Mesenchymal stem cell (in vitro differentiated cells and primary cell): Measurements from ENCODE around the gene ZNF358.

Source experiments
- DNase-seq: peaks from one replicate; pipeline ENCODE4 v3.0.0-alpha.2; 2013
- H2AFZ ChIP-seq: one replicate; pipeline ENCODE4 v1.6.1; 2013; ENCODE audit warnings: low read depth, mild to moderate bottlenecking, control low read depth, inconsistent platforms, low read length, moderate library complexity
- H2AK5ac ChIP-seq: 2 replicates; pipeline ENCODE4 v1.6.1; 2013; ENCODE audit warnings: low read length, moderate library complexity, mild to moderate bottlenecking, inconsistent platforms; ENCODE audit not compliant: severe bottlenecking
- H2BK120ac ChIP-seq: one replicate; pipeline ENCODE4 v1.6.1; 2013; ENCODE audit warnings: low read depth, mild to moderate bottlenecking, inconsistent platforms, low read length, moderate library complexity
- H2BK12ac ChIP-seq, 2 experiments: one replicate each; pipeline ENCODE4 v1.6.1; 2013; ENCODE audit warnings: inconsistent platforms in 2 of 2, low read length in 2 of 2, mild to moderate bottlenecking in 2 of 2, moderate library complexity in 2 of 2, control low read depth in 1 of 2
- H2BK15ac ChIP-seq: one replicate; pipeline ENCODE4 v1.6.1; 2013; ENCODE audit warnings: mild to moderate bottlenecking, low read depth, inconsistent platforms; ENCODE audit not compliant: poor library complexity, severe bottlenecking
- H2BK5ac ChIP-seq: 2 replicates; pipeline ENCODE4 v1.6.1; 2013; ENCODE audit warnings: low read depth, mild to moderate bottlenecking, low read length, control low read depth, inconsistent platforms; ENCODE audit not compliant: poor library complexity, severe bottlenecking
- H3K14ac ChIP-seq, 2 experiments: one replicate each; pipeline ENCODE4 v1.6.1; 2013; ENCODE audit warnings: inconsistent platforms in 2 of 2, low read length in 2 of 2, control low read depth in 1 of 2, mild to moderate bottlenecking in 1 of 2, moderate library complexity in 1 of 2
- H3K18ac ChIP-seq, 2 experiments: one replicate each; pipeline ENCODE4 v1.6.1; 2013; ENCODE audit warnings: inconsistent platforms in 2 of 2, low read length in 2 of 2, control low read depth in 1 of 2, low read depth in 1 of 2, mild to moderate bottlenecking in 1 of 2
- H3K23ac ChIP-seq, 2 experiments: one replicate each; pipeline ENCODE4 v1.6.1; 2013; ENCODE audit warnings: inconsistent platforms in 2 of 2, low read length in 2 of 2, mild to moderate bottlenecking in 2 of 2, moderate library complexity in 2 of 2, control low read depth in 1 of 2
- H3K27ac ChIP-seq: 2 replicates; pipeline ENCODE4 v1.5.1; 2013; ENCODE audit warnings: mild to moderate bottlenecking, moderate library complexity, low read length, control low read depth, inconsistent platforms; ENCODE audit not compliant: poor library complexity, severe bottlenecking
- H3K27me3 ChIP-seq, 2 experiments: 2 replicates each; pipeline versions ENCODE4 v1.6.1 to v1.7.0; 2013; ENCODE audit warnings: low read length in 2 of 2, mild to moderate bottlenecking in 2 of 2, moderate library complexity in 2 of 2, control low read depth in 1 of 2, inconsistent platforms in 1 of 2; ENCODE audit not compliant: control insufficient read depth in 1 of 2, insufficient read depth in 1 of 2
- H3K36me3 ChIP-seq, 2 experiments: 2 replicates each; pipeline versions ENCODE4 v1.6.1 to v1.7.0; 2013; ENCODE audit warnings: low read length in 2 of 2, control low read depth in 1 of 2, inconsistent platforms in 1 of 2, low read depth in 1 of 2, mild to moderate bottlenecking in 1 of 2; ENCODE audit not compliant: insufficient read depth in 2 of 2, control insufficient read depth in 1 of 2
- H3K4ac ChIP-seq, 2 experiments: one replicate each; pipeline ENCODE4 v1.6.1; 2013; ENCODE audit warnings: inconsistent platforms in 2 of 2, low read length in 2 of 2, mild to moderate bottlenecking in 2 of 2, moderate library complexity in 2 of 2, control low read depth in 1 of 2, low read depth in 1 of 2
- H3K4me1 ChIP-seq: 2 replicates; pipeline ENCODE4 v1.6.1; 2013; ENCODE audit warnings: low read depth, low read length, control low read depth; ENCODE audit not compliant: control insufficient read depth, insufficient read depth
- H3K4me2 ChIP-seq: 2 replicates; pipeline ENCODE4 v1.6.1; 2013; ENCODE audit warnings: low read length, mild to moderate bottlenecking, inconsistent platforms; ENCODE audit not compliant: poor library complexity, severe bottlenecking
- H3K4me3 ChIP-seq, 2 experiments: 2 replicates each; pipeline versions ENCODE4 v1.5.1 to v1.7.0; 2013; ENCODE audit warnings: low read length in 2 of 2, mild to moderate bottlenecking in 2 of 2, control low read depth in 1 of 2, low read depth in 1 of 2; ENCODE audit not compliant: insufficient read depth in 1 of 2
- H3K79me1 ChIP-seq: replicated peaks from 2 replicates; pipeline ENCODE4 v1.6.1; 2013; ENCODE audit warnings: mild to moderate bottlenecking, control low read depth, low read length, inconsistent platforms; ENCODE audit not compliant: poor library complexity, severe bottlenecking
- H3K9ac ChIP-seq: 2 replicates; pipeline ENCODE4 v1.7.0; 2013; ENCODE audit warnings: mild to moderate bottlenecking, low read length, moderate library complexity
- H3K9me3 ChIP-seq: 2 replicates; pipeline ENCODE4 v1.7.0; 2013; ENCODE audit warnings: mild to moderate bottlenecking, low read length; ENCODE audit not compliant: control insufficient read depth
- H4K8ac ChIP-seq: one replicate; pipeline ENCODE4 v1.6.1; 2013; ENCODE audit warnings: inconsistent platforms, mild to moderate bottlenecking, low read length, moderate library complexity
- H4K91ac ChIP-seq: one replicate; pipeline ENCODE4 v1.6.1; 2013; ENCODE audit warnings: mild to moderate bottlenecking, low read length, inconsistent platforms
- WGBS: methylation state at CpG from one replicate; pipeline ENCODE4 v1.1.7; 2013; ENCODE audit warnings: mixed read lengths; 5-methylcytosine and 5-hydroxymethylcytosine counted together

ZNF358 gene

GRCh38 chr19:7502552-7502951, 13.4 kb upstream of the ZNF358 start:
- H3K9me3 ChIP-seq, result no peaks in the 10 kb centered on the region
- H3K4ac ChIP-seq, result no peak overlapping the region
- no peak overlapping the region for H3K23ac ChIP-seq
- H2AFZ ChIP-seq, result no peak overlapping the region
- no peak overlapping the region for H3K14ac ChIP-seq
- H2AK5ac ChIP-seq, result no peak overlapping the region
- no peak for DNase-seq
- H3K27ac ChIP-seq, result no peak overlapping the region
- peaks cover 0 to 6% of the 10 kb centered on the region in 2 experiments for H3K36me3 ChIP-seq
- peaks cover 24% of the 10 kb centered on the region for H3K4me1 ChIP-seq
- H3K18ac ChIP-seq, result no peak overlapping the region
- H4K8ac ChIP-seq, result no peak overlapping the region
- 43% methylated on average over 2 of the region's 2 CpGs for WGBS
- no peak overlapping the region for H4K91ac ChIP-seq
- peaks cover 44 to 47% of the 10 kb centered on the region in 2 experiments for H3K27me3 ChIP-seq
- H3K79me1 ChIP-seq, result no peaks in the 10 kb centered on the region
- H2BK120ac ChIP-seq, result no peak overlapping the region
- H3K4me3 ChIP-seq, result no peak overlapping the region
- no peak overlapping the region for H3K9ac ChIP-seq
- H2BK5ac ChIP-seq, result no peak overlapping the region
- H2BK15ac ChIP-seq, result no peak overlapping the region
- H3K4me2 ChIP-seq, result no peak overlapping the region
- no peak overlapping the region for H2BK12ac ChIP-seq

- no peaks in the 10 kb centered on the region for H3K79me1 ChIP-seq
- H2BK120ac ChIP-seq, result no peak overlapping the region
- H4K91ac ChIP-seq, result no peak overlapping the region
- DNase-seq, result no peak
- no peak overlapping the region for H3K9ac ChIP-seq
- H3K4me1 ChIP-seq, result peaks cover 30% of the 10 kb centered on the region
- H2BK15ac ChIP-seq, result no peak overlapping the region
- no peak overlapping the region for H2AK5ac ChIP-seq
- no peak overlapping the region for H3K23ac ChIP-seq
- H3K4ac ChIP-seq, result no peak overlapping the region
- no peak overlapping the region for H2AFZ ChIP-seq
- no peak overlapping the region for H2BK12ac ChIP-seq
- H3K27me3 ChIP-seq, result peaks cover 33 to 42% of the 10 kb centered on the region in 2 experiments
- H3K9me3 ChIP-seq, result no peaks in the 10 kb centered on the region
- no peak overlapping the region for H3K27ac ChIP-seq
- no peak overlapping the region for H4K8ac ChIP-seq
- no peak overlapping the region for H3K18ac ChIP-seq
- no peak overlapping the region for H2BK5ac ChIP-seq
- peaks cover 0 to 6% of the 10 kb centered on the region in 2 experiments for H3K36me3 ChIP-seq
- H3K4me2 ChIP-seq, result no peak overlapping the region
- 80% methylated on average over 4 of the region's 6 CpGs for WGBS
- no peak overlapping the region for H3K14ac ChIP-seq
- H3K4me3 ChIP-seq, result no peak overlapping the region
Measured at GRCh38 chr19:7504684-7505083, 11.2 kb upstream of the ZNF358 start.

- peak overlapping the region; percentile 57 for H4K8ac ChIP-seq
- 71% methylated on average over 19 of the region's 19 CpGs for WGBS
- no peak overlapping the region for H2AK5ac ChIP-seq
- H2AFZ ChIP-seq, result no peak overlapping the region
- H3K23ac ChIP-seq, result no peak overlapping the region
- peaks cover 27 to 42% of the 10 kb centered on the region in 2 experiments for H3K27me3 ChIP-seq
- H3K4me2 ChIP-seq, result no peak overlapping the region
- H2BK120ac ChIP-seq, result no peak overlapping the region
- H3K36me3 ChIP-seq, result peaks cover 0 to 6% of the 10 kb centered on the region in 2 experiments
- H3K4ac ChIP-seq, result no peak overlapping the region
- H3K4me1 ChIP-seq, result peaks cover 30% of the 10 kb centered on the region
- H3K9me3 ChIP-seq, result no peaks in the 10 kb centered on the region
- H4K91ac ChIP-seq, result peak overlapping the region; percentile 56
- no peaks in the 10 kb centered on the region for H3K79me1 ChIP-seq
- no peak for DNase-seq
- no peak overlapping the region for H3K4me3 ChIP-seq
- no peak overlapping the region for H3K9ac ChIP-seq
- no peak overlapping the region for H2BK15ac ChIP-seq
- no peak overlapping the region for H2BK5ac ChIP-seq
- H3K14ac ChIP-seq, result no peak overlapping the region
- no peak overlapping the region for H3K27ac ChIP-seq
- no peak overlapping the region for H2BK12ac ChIP-seq
- H3K18ac ChIP-seq, result no peak overlapping the region
Measured at GRCh38 chr19:7505288-7505681, 10.6 kb upstream of the ZNF358 start.

- H2BK5ac ChIP-seq, result no peak overlapping the region
- no peak overlapping the region for H3K14ac ChIP-seq
- H3K18ac ChIP-seq, result peak overlapping the region in 1 of 2 experiments; percentile 38
- H2BK12ac ChIP-seq, result peak overlapping the region in 1 of 2 experiments; percentile 47
- H3K79me1 ChIP-seq, result no peaks in the 10 kb centered on the region
- no peak overlapping the region for H2BK120ac ChIP-seq
- no peak overlapping the region for H3K4me3 ChIP-seq
- no peak overlapping the region for H3K9ac ChIP-seq
- H3K23ac ChIP-seq, result no peak overlapping the region
- H2AK5ac ChIP-seq, result no peak overlapping the region
- 5% methylated on average over 24 of the region's 33 CpGs for WGBS
- peaks cover 28% of the 10 kb centered on the region for H3K4me1 ChIP-seq
- no peak overlapping the region for H3K4ac ChIP-seq
- no peak overlapping the region for H2AFZ ChIP-seq
- H2BK15ac ChIP-seq, result peak overlapping the region; percentile 93
- no peak overlapping the region for H3K27ac ChIP-seq
- H3K36me3 ChIP-seq, result peaks cover 0 to 5% of the 10 kb centered on the region in 2 experiments
- H3K27me3 ChIP-seq, result peaks cover 22 to 38% of the 10 kb centered on the region in 2 experiments
- H4K8ac ChIP-seq, result peak overlapping the region; percentile 57
- H3K9me3 ChIP-seq, result no peaks in the 10 kb centered on the region
- no peak overlapping the region for H4K91ac ChIP-seq
- no peak overlapping the region for H3K4me2 ChIP-seq
- peak; percentile 25 for DNase-seq
Measured at GRCh38 chr19:7505682-7506384, 10.1 kb upstream of the ZNF358 start.
